ENCODE data around the gene ADGRG1. TPM values are rescaled to one million over a fixed set of nuclear protein-coding genes. Genes with fewer than 3 reads are reported as not detected.

ADGRG1 gene
- polyA plus RNA-seq, 1 experiment = 2.1 TPM

- ChIA-PET POLR2A (no interaction called here), CTCF (interaction anchor here (0.8 to 1.9 kb wide), 3 partner anchors 26 to 46 kb away, joined by 3 to 5 read pairs (median 3); no protein-coding TSS in a partner anchor)
- Histone ChIP-seq H3K9me3 (ENCODE audit: control insufficient read depth, insufficient read depth, low read length) (no peaks in the 10 kb centered on the region), H3K4me3 (ENCODE audit: low read depth, low read length) (no peak overlapping the region), H3K27me3 (ENCODE audit: control insufficient read depth, insufficient read depth, low read length) (no peaks in the 10 kb centered on the region), H3K27ac (ENCODE audit: low read depth, low read length) (no peak overlapping the region)
- DNase-seq (ENCODE audit: low read depth, low spot score) = no peak
- TF ChIP-seq CTCF (IDR thresholded peaks at IDR 0.05; ENCODE audit: low read depth, low read length) = no peak
Observed at GRCh38 chr16:57622361-57623250, 5.8 kb upstream of the ADGRG1 start.

GRCh38 chr16:57623251-57624043, 5.0 kb upstream of the ADGRG1 start:
- Histone ChIP-seq H3K4me3 (ENCODE audit: low read depth, low read length) (no peak overlapping the region), H3K27ac (ENCODE audit: low read depth, low read length) (no peak overlapping the region), H3K9me3 (ENCODE audit: control insufficient read depth, insufficient read depth, low read length) (no peaks in the 10 kb centered on the region), H3K27me3 (ENCODE audit: control insufficient read depth, insufficient read depth, low read length) (no peaks in the 10 kb centered on the region)
- DNase-seq (ENCODE audit: low read depth, low spot score) = no peak
- POLR2A ChIA-PET = no interaction called here
- no peak for TF ChIP-seq CTCF (IDR thresholded peaks at IDR 0.05; ENCODE audit: low read depth, low read length)
- CTCF ChIA-PET = interaction anchor here (0.9 to 1.9 kb wide), 4 partner anchors 25 to 47 kb away, joined by 3 to 7 read pairs (median 6); no protein-coding TSS in a partner anchor

- Histone ChIP-seq H3K4me3 (ENCODE audit: low read depth, low read length) (no peak overlapping the region), H3K27ac (ENCODE audit: low read depth, low read length) (no peak overlapping the region), H3K27me3 (ENCODE audit: control insufficient read depth, insufficient read depth, low read length) (no peaks in the 10 kb centered on the region), H3K9me3 (ENCODE audit: control insufficient read depth, insufficient read depth, low read length) (no peaks in the 10 kb centered on the region)
- ChIA-PET POLR2A (no interaction called here), CTCF (interaction anchor here (1.3 to 1.9 kb wide), 3 partner anchors 24 to 47 kb away, joined by 5 to 7 read pairs (median 6); no protein-coding TSS in a partner anchor)
- no peak for TF ChIP-seq CTCF (IDR thresholded peaks at IDR 0.05; ENCODE audit: low read depth, low read length)
- no peak for DNase-seq (ENCODE audit: low read depth, low spot score)
Observed at GRCh38 chr16:57624044-57624688, 4.3 kb upstream of the ADGRG1 start.

GRCh38 chr16:57624806-57625500, 3.5 kb upstream of the ADGRG1 start:
- Histone ChIP-seq H3K9me3 (ENCODE audit: control insufficient read depth, insufficient read depth, low read length) (no peaks in the 10 kb centered on the region), H3K27ac (ENCODE audit: low read depth, low read length) (no peak overlapping the region), H3K4me3 (ENCODE audit: low read depth, low read length) (no peak overlapping the region), H3K27me3 (ENCODE audit: control insufficient read depth, insufficient read depth, low read length) (no peaks in the 10 kb centered on the region)
- ChIA-PET CTCF (interaction anchor here (1.3 to 1.7 kb wide), 2 partner anchors 23 to 25 kb away, joined by 6 to 7 read pairs; no protein-coding TSS in a partner anchor), POLR2A (no interaction called here)
- no peak for TF ChIP-seq CTCF (IDR thresholded peaks at IDR 0.05; ENCODE audit: low read depth, low read length)
- DNase-seq (ENCODE audit: low read depth, low spot score) = no peak

Data from AG04450 (cell line).